RPMI8226 (cell line): ENCODE results near the gene MCEMP1.

Experiments
- DNase-seq: peaks from one replicate; pipeline ENCODE4 v3.0.0-alpha.2; 2015

Gene MCEMP1

DNA sequence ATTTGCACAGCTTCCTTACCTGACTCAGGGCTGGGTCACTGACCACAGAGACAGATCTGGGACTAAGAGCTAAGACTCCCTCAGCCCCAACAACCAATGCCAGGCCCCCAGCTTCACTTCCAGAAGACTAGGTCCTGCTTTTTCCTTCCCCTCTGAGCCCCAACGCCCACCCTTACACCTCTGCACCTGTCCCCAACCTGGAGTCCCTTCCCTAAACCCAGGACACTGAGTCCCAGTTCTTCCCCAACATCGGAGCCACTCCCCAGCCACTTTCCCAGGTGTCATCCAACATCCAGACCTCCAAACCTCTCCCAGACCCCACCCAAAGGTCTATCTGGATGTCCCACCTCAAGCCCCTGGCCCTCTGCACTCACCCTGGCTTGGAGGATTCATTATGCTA, 22.1 kb downstream of the MCEMP1 start:
- DNase-seq = no peak

GRCh38 chr19:7699417-7700401, 22.8 kb downstream of the MCEMP1 start:
- DNase-seq = peak; percentile 82

DNA sequence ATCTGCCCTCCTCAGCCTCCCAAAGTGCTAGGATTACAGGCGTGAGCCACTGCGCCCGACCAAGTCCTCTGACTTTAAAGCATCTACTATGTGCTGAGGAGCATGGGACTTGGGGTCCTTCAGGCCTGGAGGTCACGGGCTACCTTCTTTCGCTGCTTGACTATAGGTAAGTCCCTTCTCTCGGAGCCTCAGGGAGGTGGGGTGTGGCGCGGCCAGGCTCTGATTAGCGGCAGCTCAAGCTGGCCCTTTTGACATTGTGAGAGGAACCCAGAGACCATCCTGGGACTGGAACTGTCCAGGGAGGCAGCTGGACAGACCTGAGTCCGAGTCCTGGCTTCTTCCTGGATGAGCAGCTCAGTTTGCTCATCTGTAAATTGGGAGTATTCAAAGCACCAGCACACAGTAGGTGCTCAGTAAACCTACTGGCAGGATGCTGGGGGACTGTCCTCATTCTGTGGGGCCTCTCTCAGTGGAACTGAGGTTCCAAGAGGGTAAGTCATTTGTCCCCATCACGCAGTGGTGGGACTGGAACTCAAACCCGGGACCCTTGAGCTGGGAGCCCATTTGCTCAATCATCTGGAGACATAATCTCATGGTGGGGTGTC, 24.3 kb downstream of the MCEMP1 start:
- no peak for DNase-seq

DNA sequence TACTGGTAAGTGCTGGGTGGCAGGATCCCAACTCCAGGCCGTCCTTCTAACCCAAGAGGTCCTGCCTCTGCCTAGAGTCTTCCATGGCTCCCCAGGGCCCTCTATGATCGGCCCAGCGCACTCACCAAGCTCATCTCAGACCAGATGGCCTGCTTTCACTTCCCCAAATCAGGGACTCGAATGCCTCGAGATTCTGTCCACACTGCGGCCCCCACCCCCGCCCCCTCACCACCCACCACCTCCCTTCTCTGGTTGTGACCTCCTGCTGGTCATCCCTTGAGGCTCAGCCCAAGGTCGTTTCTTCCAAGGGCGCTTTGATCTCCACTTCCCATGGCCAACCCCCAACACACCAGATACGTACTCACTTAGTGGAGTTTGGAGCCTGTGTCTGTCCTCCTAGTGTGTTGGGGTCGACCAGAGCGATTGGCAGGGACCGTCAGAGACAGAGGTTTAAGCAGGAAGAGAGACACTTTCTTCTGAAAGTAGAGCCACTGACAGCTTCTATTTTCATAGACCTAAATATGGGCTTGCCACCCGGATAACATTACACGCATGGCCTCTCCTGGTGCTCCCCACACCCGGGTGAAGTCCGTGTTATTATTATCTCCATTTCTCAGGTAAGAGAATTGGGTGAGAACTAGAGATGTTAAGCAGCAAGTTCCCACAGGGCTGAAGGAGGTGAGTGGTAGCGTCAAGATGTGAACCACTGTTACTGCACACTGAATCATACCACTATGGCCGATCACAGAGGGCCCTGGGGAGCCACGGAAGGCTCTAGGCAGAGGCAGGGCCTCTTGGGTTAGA, 25.0 kb downstream of the MCEMP1 start, which contains the start of gene FCER2:
TSS of gene FCER2 (minus strand) at position 478 of the 804 bp plus-strand sequence. CDS start 2,371 bp downstream, outside the sequence.
- peak; percentile 88 for DNase-seq

GRCh38 chr19:7703332-7703731, 26.4 kb downstream of the MCEMP1 start:
- DNase-seq = no peak

- no peak for DNase-seq
Measured at GRCh38 chr19:7704280-7705060, 27.6 kb downstream of the MCEMP1 start.

DNA sequence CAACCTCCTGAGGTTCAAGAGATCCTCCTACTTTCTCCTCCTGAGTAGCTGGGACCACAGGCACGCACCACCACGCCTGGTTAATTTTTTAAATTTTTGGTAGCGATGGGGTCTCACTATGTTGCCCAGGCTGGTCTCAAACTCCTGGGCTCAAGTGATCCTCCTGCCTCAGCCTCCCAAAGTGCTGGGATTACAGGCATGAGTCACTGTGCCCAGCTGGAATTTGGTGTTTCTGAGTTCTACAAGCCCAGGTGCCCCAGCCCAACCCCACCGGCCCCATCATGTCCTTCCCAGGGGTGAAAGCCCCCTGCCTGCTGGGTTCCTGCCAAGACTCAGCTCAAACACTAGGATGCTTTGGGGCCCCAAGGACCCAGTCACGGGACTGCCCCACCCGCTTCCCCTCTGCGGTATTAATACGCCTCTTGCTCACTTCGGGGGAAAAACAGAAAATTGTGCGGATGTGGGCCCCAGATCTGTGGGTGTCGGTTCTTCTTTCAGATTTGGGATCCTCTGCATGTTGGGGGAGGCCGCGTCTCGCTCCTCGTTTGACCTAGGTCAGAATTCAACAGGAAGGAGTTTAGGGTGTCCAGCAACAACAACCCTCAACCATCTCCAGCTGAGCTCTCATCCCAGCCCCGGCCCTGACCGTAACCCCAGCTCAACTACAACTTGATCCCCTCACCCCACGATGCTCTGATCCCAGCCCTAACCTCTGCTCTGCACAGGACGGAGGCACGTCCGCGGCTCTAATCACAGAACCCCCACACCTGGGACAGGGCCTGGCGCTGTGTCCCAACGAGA, 28.7 kb downstream of the MCEMP1 start:
- peak; percentile 64 for DNase-seq

DNA sequence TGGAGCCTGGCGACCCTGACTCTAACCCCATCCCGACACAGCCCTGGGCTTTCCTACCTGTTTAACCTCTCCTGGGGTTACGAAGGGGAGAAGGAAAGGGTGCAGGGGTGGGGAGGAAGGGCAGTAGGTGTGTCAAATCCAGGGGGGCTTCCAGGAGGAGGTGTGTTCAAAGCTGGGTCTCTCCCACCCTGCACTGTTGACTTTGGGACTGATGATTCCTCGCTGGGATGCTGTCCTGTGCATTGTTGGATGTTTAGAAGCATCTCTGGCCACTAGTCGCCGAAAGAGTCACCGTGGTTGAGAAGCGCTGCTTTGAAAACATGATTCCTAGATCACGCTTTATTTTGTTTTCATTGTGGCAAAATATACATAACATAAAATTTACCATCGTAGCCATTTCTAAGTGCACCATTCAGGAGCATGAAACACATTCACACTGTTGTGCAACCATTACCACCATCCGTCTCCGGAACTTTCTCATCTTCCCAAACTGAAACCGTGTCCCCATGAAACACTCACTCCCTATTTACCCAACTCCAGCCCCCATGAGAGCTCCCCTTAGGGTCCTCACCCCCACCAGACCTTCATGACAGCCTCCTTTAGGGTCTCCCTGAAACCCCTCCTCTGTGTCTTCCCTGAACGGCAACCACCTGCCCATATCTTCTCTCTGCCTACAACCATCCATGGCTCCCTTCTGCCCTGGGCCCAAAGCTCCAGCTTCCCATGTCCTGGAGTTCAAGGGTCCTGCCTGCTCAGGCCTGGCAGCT, 29.5 kb downstream of the MCEMP1 start:
- no peak for DNase-seq

DNA sequence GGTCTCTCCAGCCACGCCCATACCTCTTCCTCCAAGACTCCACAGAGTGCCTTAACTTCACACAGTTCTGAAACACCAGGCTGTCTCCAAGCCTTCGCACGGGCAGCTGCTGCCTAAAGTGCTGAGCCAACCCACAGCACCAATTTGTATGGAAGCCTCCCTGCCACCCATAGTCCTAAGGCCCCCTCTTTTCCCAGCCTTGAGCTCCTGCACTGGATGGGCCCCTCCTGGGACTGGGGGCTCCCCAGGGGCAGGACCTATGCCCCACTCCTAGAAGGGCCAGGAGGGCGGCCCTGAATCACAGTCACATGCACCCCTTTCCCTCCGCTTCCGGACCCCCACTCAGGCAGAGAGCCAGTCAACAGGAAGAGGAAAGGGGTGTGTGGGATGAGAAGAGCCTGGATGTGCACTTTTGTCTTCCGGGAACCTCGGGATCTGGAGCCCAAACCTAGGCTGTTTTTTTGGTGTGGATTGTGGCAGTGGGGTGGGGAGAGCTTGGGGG, 30.1 kb downstream of the MCEMP1 start:
- DNase-seq = peak; percentile 39

- DNase-seq = no peak
Measured at GRCh38 chr19:7709932-7710460, 33.1 kb downstream of the MCEMP1 start.

GRCh38 chr19:7710616-7711015, 33.7 kb downstream of the MCEMP1 start:
- no peak for DNase-seq

GRCh38 chr19:7715671-7716070, 38.8 kb downstream of the MCEMP1 start:
- no peak for DNase-seq

GRCh38 chr19:7716762-7717161, 39.9 kb downstream of the MCEMP1 start:
- no peak for DNase-seq

- DNase-seq = no peak
Measured at GRCh38 chr19:7718668-7719067, 41.8 kb downstream of the MCEMP1 start.

GRCh38 chr19:7720351-7720750, 43.5 kb downstream of the MCEMP1 start:
- no peak for DNase-seq

DNA sequence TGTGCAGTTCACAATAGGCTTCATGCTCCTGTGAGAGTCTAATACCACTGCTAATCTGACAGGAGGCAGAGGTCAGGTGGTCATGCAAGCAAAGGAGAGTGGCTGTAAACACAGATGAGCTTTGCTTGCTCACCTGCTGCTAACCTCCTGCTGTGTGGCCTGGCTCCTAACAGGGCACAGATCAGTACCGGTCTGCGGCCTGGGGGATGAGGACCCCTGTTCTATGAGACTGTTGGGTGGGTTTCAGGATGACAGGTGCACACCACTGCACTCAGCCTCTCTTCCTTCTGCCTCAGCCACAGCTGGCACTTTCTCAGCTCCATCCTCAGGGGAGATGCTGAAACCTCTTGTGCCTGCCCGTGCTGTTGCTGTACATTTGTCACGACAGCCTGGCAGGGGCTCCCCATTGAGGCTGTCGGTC, 45.4 kb downstream of the MCEMP1 start:
- DNase-seq = peak; percentile 42

- no peak for DNase-seq
Measured at GRCh38 chr19:7725791-7726190, 48.9 kb downstream of the MCEMP1 start.

- DNase-seq = peak; percentile 33
Measured at GRCh38 chr19:7729211-7729610, 52.3 kb downstream of the MCEMP1 start.
